Thyroid gland (tissue), 4 donors: Measurements from ENCODE around the gene SLC10A2.

Experiments
- POLR2A ChIP-seq, 2 donors: fragments of 450-650 bp; IDR thresholded peaks; one replicate each; pipeline ENCODE4 v1.6.1; 2017; ENCODE audit warnings: antibody characterized with exemption in 2 of 2, mild to moderate bottlenecking in 2 of 2, moderate library complexity in 1 of 2
- TF ChIP-seq, protein P1 (sequence below), 6 experiments: fragments of 200-600 bp in 3 of 6; fragments of 450-650 bp in 3 of 6; sonication (generic) in 3 of 6; IDR thresholded peaks; one replicate each; pipeline ENCODE4 v1.5.1; 2016 to 2019; ENCODE audit warnings: antibody characterized with exemption in 6 of 6, mild to moderate bottlenecking in 2 of 6, inconsistent platforms in 1 of 6, moderate library complexity in 1 of 6

DNA sequence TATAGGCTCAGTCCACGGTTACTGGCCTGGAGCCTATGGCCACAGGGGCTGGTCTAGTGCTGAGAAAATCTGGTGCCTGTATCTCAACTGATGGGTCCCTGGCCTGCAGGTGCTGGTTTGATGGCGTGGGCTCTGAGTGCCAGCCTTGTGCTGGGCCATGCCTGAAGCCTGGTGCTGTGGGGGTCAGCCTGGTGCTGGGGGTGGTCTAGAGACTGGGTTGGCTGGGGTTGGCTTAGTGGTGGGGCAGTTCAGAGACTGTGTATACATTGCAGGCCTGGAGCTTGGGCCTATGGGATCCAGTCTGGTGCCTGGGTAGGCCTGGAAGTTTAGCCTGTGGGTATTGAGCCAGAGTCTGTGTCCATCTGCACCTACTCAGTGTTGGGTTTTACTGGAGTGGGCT is 36.4 kb downstream of the SLC10A2 start:
- TF ChIP-seq, protein P1, sequence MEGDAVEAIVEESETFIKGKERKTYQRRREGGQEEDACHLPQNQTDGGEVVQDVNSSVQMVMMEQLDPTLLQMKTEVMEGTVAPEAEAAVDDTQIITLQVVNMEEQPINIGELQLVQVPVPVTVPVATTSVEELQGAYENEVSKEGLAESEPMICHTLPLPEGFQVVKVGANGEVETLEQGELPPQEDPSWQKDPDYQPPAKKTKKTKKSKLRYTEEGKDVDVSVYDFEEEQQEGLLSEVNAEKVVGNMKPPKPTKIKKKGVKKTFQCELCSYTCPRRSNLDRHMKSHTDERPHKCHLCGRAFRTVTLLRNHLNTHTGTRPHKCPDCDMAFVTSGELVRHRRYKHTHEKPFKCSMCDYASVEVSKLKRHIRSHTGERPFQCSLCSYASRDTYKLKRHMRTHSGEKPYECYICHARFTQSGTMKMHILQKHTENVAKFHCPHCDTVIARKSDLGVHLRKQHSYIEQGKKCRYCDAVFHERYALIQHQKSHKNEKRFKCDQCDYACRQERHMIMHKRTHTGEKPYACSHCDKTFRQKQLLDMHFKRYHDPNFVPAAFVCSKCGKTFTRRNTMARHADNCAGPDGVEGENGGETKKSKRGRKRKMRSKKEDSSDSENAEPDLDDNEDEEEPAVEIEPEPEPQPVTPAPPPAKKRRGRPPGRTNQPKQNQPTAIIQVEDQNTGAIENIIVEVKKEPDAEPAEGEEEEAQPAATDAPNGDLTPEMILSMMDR (IDR thresholded peaks at IDR 0.05): no peak
- TF ChIP-seq POLR2A (IDR thresholded peaks at IDR 0.05): no peak
